H1 (cell line): ENCODE results near the gene RBAK. TPM values are rescaled to one million over a fixed set of nuclear protein-coding genes. Genes with fewer than 3 reads are reported as not detected.

ENCODE experiments used
- CTCF ChIA-PET: fragments of 300-600 bp; sonication (Branson Sonifier 250); formaldehyde crosslinking; loops from one replicate; lab custom pipeline; 2021; ENCODE audit not compliant: partially characterized antibody; lab: Charles Lee
- POLR2A ChIA-PET: fragments of 300-600 bp; sonication (Branson Sonifier 250); formaldehyde crosslinking; loops from one replicate; lab custom pipeline; 2021; ENCODE audit warnings: inconsistent platforms; ENCODE audit not compliant: partially characterized antibody; lab: Charles Lee
- DNase-seq, 2 experiments: peaks; one replicate each; pipeline versions ENCODE4 v3.0.0 to v3.0.0-alpha.2; 2010 to 2022; ENCODE audit warnings: low spot score in 2 of 2, low read depth in 1 of 2, mixed read lengths in 1 of 2
- FAIRE-seq: peaks from 2 replicates; lab custom pipeline; 2011; peaks lifted over from hg19 to GRCh38; lab: Jason Lieb, UNC
- H2AFZ ChIP-seq: 2 replicates; pipeline ENCODE4 v1.8.1; 2012; ENCODE audit warnings: low read length, inconsistent platforms
- H2AK5ac ChIP-seq: 2 replicates; pipeline ENCODE4 v1.6.1; 2013; ENCODE audit warnings: low read depth, low read length
- H2BK120ac ChIP-seq: replicated peaks from 2 replicates; pipeline ENCODE3; 2013; ENCODE audit warnings: low read depth, low read length, inconsistent platforms
- H2BK12ac ChIP-seq: 2 replicates; pipeline ENCODE4 v1.6.1; 2013; ENCODE audit warnings: low read depth, low read length
- H2BK15ac ChIP-seq: 2 replicates; pipeline ENCODE4 v1.6.1; 2013; ENCODE audit warnings: low read length
- H2BK20ac ChIP-seq: 2 replicates; pipeline ENCODE4 v1.6.1; 2013; ENCODE audit warnings: low read length
- H2BK5ac ChIP-seq: 2 replicates; pipeline ENCODE4 v1.6.1; 2013; ENCODE audit warnings: low read depth, low read length
- H3K14ac ChIP-seq: 2 replicates; pipeline ENCODE4 v1.6.1; 2013; ENCODE audit warnings: inconsistent platforms; ENCODE audit not compliant: insufficient read length
- H3K18ac ChIP-seq: 2 replicates; pipeline ENCODE4 v1.6.1; 2013; ENCODE audit warnings: low read length; ENCODE audit errors: extremely low read depth
- H3K23ac ChIP-seq: 2 replicates; pipeline ENCODE4 v1.6.1; 2013; ENCODE audit warnings: inconsistent platforms; ENCODE audit not compliant: insufficient read length
- H3K23me2 ChIP-seq: 2 replicates; pipeline ENCODE4 v1.6.1; 2013; ENCODE audit warnings: low read depth, low read length
- H3K27ac ChIP-seq: 2 replicates; pipeline ENCODE4 v1.6.1; 2011; ENCODE audit warnings: low read depth, low read length, inconsistent platforms
- H3K27me3 ChIP-seq, 4 experiments: replicated peaks in 1 of 4; 1 replicate in 1 of 4; 2 replicates in 3 of 4; pipeline versions ENCODE4 v1.6.1 to v1.8.1; 2011 to 2013; ENCODE audit warnings: low read length in 3 of 4, mild to moderate bottlenecking in 3 of 4, inconsistent platforms in 2 of 4, mixed read lengths in 2 of 4, moderate library complexity in 1 of 4; ENCODE audit not compliant: control insufficient read depth in 3 of 4, insufficient read depth in 3 of 4; ENCODE audit errors: extremely low read depth in 1 of 4
- H3K36me3 ChIP-seq, 4 experiments: 2 replicates each; pipeline versions ENCODE4 v1.6.1 to v1.8.1; 2011 to 2013; ENCODE audit warnings: mild to moderate bottlenecking in 4 of 4, low read length in 3 of 4, moderate library complexity in 2 of 4, control low read depth in 1 of 4, inconsistent platforms in 1 of 4; ENCODE audit not compliant: insufficient read depth in 4 of 4, control insufficient read depth in 2 of 4
- H3K4ac ChIP-seq: replicated peaks from 2 replicates; pipeline ENCODE3; 2013; ENCODE audit warnings: low read length, low read depth, mixed read lengths, inconsistent platforms; ENCODE audit not compliant: insufficient read length
- H3K4me1 ChIP-seq, 4 experiments: replicated peaks in 1 of 4; 1 replicate in 1 of 4; 2 replicates in 3 of 4; pipeline versions ENCODE4 v1.6.1 to v1.8.1; 2011 to 2013; ENCODE audit warnings: low read length in 3 of 4, inconsistent platforms in 2 of 4, mixed read lengths in 1 of 4; ENCODE audit not compliant: insufficient read depth in 4 of 4, control insufficient read depth in 3 of 4
- H3K4me2 ChIP-seq, 2 experiments: 2 replicates each; pipeline versions ENCODE4 v1.6.1 to v1.8.1; 2011 to 2013; ENCODE audit warnings: low read depth in 2 of 2, low read length in 2 of 2, control low read depth in 1 of 2, inconsistent platforms in 1 of 2, mild to moderate bottlenecking in 1 of 2; ENCODE audit not compliant: insufficient read depth in 1 of 2
- H3K4me3 ChIP-seq, 4 experiments: fragments of 200-600, 300-600 bp in 1 of 4; sonication (generic), shearing (Covaris generic), sonication (Bioruptor Twin) in 1 of 4; 2 replicates each; pipeline versions ENCODE4 v1.5.1 to v1.8.1; 2011 to 2016; ENCODE audit warnings: low read length in 4 of 4, low read depth in 3 of 4, control low read depth in 2 of 4, inconsistent platforms in 2 of 4, mild to moderate bottlenecking in 2 of 4, mixed read lengths in 1 of 4, moderate library complexity in 1 of 4; ENCODE audit not compliant: insufficient read depth in 2 of 4; ENCODE audit errors: extremely low read depth in 1 of 4
- H3K56ac ChIP-seq: replicated peaks from 2 replicates; pipeline ENCODE3; 2013; ENCODE audit warnings: low read depth, mild to moderate bottlenecking, mixed read lengths, low read length, inconsistent platforms; ENCODE audit not compliant: insufficient read length
- H3K79me1 ChIP-seq: 2 replicates; pipeline ENCODE4 v1.6.1; 2013; ENCODE audit warnings: low read depth, low read length, control low read depth
- H3K79me2 ChIP-seq, 2 experiments: 2 replicates each; pipeline versions ENCODE4 v1.6.1 to v1.8.1; 2012 to 2013; ENCODE audit warnings: low read length in 2 of 2, mild to moderate bottlenecking in 2 of 2, inconsistent platforms in 1 of 2; ENCODE audit not compliant: insufficient read depth in 2 of 2, control insufficient read depth in 1 of 2
- H3K9ac ChIP-seq, 4 experiments: replicated peaks in 1 of 4; 1 replicate in 1 of 4; 2 replicates in 3 of 4; pipeline versions ENCODE4 v1.6.1 to v1.8.1; 2011 to 2013; ENCODE audit warnings: low read depth in 3 of 4, low read length in 3 of 4, control low read depth in 2 of 4, mild to moderate bottlenecking in 2 of 4, moderate library complexity in 2 of 4, inconsistent platforms in 1 of 4; ENCODE audit errors: extremely low read depth in 1 of 4
- H3K9me3 ChIP-seq, 2 experiments: 2 replicates each; pipeline versions ENCODE4 v1.6.1 to v1.8.1; 2012 to 2013; ENCODE audit warnings: mild to moderate bottlenecking in 2 of 2, moderate library complexity in 2 of 2, control low read depth in 1 of 2, inconsistent platforms in 1 of 2, low read depth in 1 of 2, low read length in 1 of 2, mixed read lengths in 1 of 2; ENCODE audit not compliant: insufficient read depth in 2 of 2
- H4K20me1 ChIP-seq, 2 experiments: replicated peaks in 1 of 2; 2 replicates each; pipeline versions ENCODE3 to v1.8.1; 2011 to 2013; ENCODE audit warnings: inconsistent platforms in 2 of 2, low read length in 2 of 2, mild to moderate bottlenecking in 1 of 2; ENCODE audit not compliant: insufficient read depth in 2 of 2, control insufficient read depth in 1 of 2
- H4K5ac ChIP-seq: 2 replicates; pipeline ENCODE4 v1.6.1; 2013; ENCODE audit warnings: low read length, low read depth, mixed read lengths, inconsistent platforms; ENCODE audit not compliant: insufficient read length
- H4K8ac ChIP-seq: 2 replicates; pipeline ENCODE4 v1.8.0; 2013; ENCODE audit warnings: mild to moderate bottlenecking, moderate library complexity, low read length, inconsistent platforms; ENCODE audit not compliant: insufficient read depth; ENCODE audit errors: extremely low read depth
- H4K91ac ChIP-seq: replicated peaks from 2 replicates; pipeline ENCODE3; 2013; ENCODE audit warnings: low read length, mixed read lengths, inconsistent platforms; ENCODE audit not compliant: insufficient read length
- CTBP2 ChIP-seq: IDR thresholded peaks from 2 replicates; pipeline ENCODE4 v1.7.0; 2011; ENCODE audit warnings: borderline replicate concordance, mild to moderate bottlenecking, moderate library complexity, mixed read lengths, low read length; ENCODE audit not compliant: insufficient read depth, insufficient read length
- WGBS, 2 experiments: shearing (Covaris generic) in 1 of 2; methylation state at CpG; one replicate each; pipeline versions ENCODE4 v1.1.6 to v1.1.7; 2013 to 2015; ENCODE audit warnings: low lambda C conversion rate in 2 of 2, mixed read lengths in 2 of 2, inconsistent platforms in 1 of 2, low coverage in 1 of 2, missing lambda C conversion rate in 1 of 2; ENCODE audit not compliant: insufficient replicate concordance in 2 of 2, insufficient coverage in 1 of 2, insufficient read length in 1 of 2; ENCODE audit errors: extremely low coverage in 1 of 2, missing lambda C conversion rate in 1 of 2; 5-methylcytosine and 5-hydroxymethylcytosine counted together
- polyA plus RNA-seq, 7 experiments: library from polyadenylated mRNA; depleted of rRNA in 3 of 7; stranded (reverse) in 5 of 7; unstranded in 2 of 7; fragments of >200 nt in 5 of 7; fragments of 200-250 nt in 2 of 7; gene quantifications; 1 replicate in 5 of 7; 2 replicates in 1 of 7; 4 replicates in 1 of 7; pipeline versions ENCODE4 v1.2.1 to v1.2.3, GENCODE V29; 2011 to 2013; ENCODE audit warnings: missing spikeins in 2 of 7, mixed read lengths in 2 of 7
- total RNA-seq: library from RNA; stranded (reverse); fragmentation: NEBNext Ultra II Directional; extraction: Animal tissue kit (Norgen Biotek cat#: 25700); gene quantifications from 2 replicates; pipeline ENCODE4 v1.2.1, GENCODE V29; 2021
- TF ChIP-seq, protein P1 (sequence below), 3 experiments: IDR thresholded peaks; 1 replicate in 2 of 3; 2 replicates in 1 of 3; pipeline versions ENCODE4 v1.5.1 to v1.6.1; 2011; ENCODE audit warnings: low read length in 3 of 3, mild to moderate bottlenecking in 3 of 3, inconsistent platforms in 2 of 3, low read depth in 1 of 3, moderate library complexity in 1 of 3; ENCODE audit not compliant: insufficient read depth in 1 of 3; ENCODE audit errors: control extremely low read depth in 1 of 3

The RBAK gene
- total and polyA plus RNA-seq, 2 of the 8 experiments (the other 6 are each of a cell fraction or from before 2014, with no cell fraction given): 1.9 to 18.2 TPM

DNA sequence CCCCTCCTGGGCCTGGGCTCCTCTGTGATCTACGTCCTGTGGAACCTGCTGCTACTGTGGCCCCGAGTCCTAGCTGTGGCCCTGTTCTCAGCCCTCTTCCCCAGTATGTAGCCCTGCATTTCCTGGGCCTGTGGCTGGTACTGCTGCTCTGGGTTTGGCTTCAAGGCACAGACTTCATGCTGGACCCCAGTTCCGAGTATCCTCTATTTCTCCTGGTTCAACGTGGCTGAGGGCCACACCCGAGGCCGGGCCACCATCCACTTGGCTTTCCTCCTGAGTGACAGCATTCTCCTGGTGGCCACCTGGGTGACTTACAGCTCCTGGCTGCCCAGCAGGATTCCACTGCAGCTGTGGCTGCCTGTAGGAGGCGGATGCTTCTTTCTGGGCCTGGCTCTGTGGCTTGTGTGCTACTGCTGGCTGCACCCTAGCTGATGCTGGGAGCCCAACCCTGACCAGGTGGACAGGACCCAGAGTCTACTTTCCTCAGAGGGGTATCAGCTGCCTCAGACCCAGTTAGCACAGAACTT, 48.9 kb upstream of the RBAK start:
- 92% methylated on average over 7 of the region's 7 CpGs; no CpG with 5 or more reads in 1 of the 2 experiments for WGBS, 2 experiments
- Histone ChIP-seq H2AK5ac (no peak overlapping the region), H4K5ac (no peak overlapping the region), H3K56ac (no peak overlapping the region), H2BK20ac (no peak overlapping the region), H3K9ac (no peak overlapping the region), H3K36me3 (peaks cover 0 to 28% (median 8%) of the 10 kb centered on the region in 4 experiments; a peak in 5 of 8 replicates), H3K4me2 (no peak overlapping the region), H3K14ac (no peak overlapping the region), H3K27ac (no peak overlapping the region), H3K23ac (no peak overlapping the region), H3K9me3 (no peaks in the 10 kb centered on the region), H4K8ac (no peak overlapping the region), H3K79me1 (no peaks in the 10 kb centered on the region; the same call in 1 of the 2 replicates), H3K4ac (no peak overlapping the region), H2BK5ac (no peak overlapping the region), H2BK12ac (no peak overlapping the region), H3K18ac (no peak overlapping the region), H2BK15ac (no peak overlapping the region), H4K20me1 (peaks cover 0 to 3% of the 10 kb centered on the region in 2 experiments), H2AFZ (no peak overlapping the region), H3K4me1 (no peaks in the 10 kb centered on the region), H4K91ac (no peak overlapping the region), H3K27me3 (no peaks in the 10 kb centered on the region), H3K23me2 (no peaks in the 10 kb centered on the region), H2BK120ac (no peak overlapping the region), H3K79me2 (no peaks in the 10 kb centered on the region), H3K4me3 (no peak overlapping the region)
- FAIRE-seq (no peak), DNase-seq (no peak)
- CTCF ChIA-PET: interaction anchor here (1.0 to 5.1 kb wide), 7 partner anchors 12 to 204 kb away, joined by 3 to 21 read pairs (median 4); no protein-coding TSS in a partner anchor
- POLR2A ChIA-PET: interaction anchor here (0.6 to 0.8 kb wide), 2 partner anchors 12 to 23 kb away, joined by 3 read pairs; no protein-coding TSS in a partner anchor
- no peak for TF ChIP-seq CTBP2
- TF ChIP-seq, protein P1, sequence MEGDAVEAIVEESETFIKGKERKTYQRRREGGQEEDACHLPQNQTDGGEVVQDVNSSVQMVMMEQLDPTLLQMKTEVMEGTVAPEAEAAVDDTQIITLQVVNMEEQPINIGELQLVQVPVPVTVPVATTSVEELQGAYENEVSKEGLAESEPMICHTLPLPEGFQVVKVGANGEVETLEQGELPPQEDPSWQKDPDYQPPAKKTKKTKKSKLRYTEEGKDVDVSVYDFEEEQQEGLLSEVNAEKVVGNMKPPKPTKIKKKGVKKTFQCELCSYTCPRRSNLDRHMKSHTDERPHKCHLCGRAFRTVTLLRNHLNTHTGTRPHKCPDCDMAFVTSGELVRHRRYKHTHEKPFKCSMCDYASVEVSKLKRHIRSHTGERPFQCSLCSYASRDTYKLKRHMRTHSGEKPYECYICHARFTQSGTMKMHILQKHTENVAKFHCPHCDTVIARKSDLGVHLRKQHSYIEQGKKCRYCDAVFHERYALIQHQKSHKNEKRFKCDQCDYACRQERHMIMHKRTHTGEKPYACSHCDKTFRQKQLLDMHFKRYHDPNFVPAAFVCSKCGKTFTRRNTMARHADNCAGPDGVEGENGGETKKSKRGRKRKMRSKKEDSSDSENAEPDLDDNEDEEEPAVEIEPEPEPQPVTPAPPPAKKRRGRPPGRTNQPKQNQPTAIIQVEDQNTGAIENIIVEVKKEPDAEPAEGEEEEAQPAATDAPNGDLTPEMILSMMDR (IDR thresholded peaks at IDR 0.05; ENCODE audit: control extremely low read depth in 1 of 3, insufficient read depth in 1 of 3, low read depth in 1 of 3, low read length in 3 of 3): peak; percentile 20 to 38 (median 38)
